HepG2 (cell line): ENCODE data around the gene RABGGTA. TPM values are rescaled to one million over a fixed set of nuclear protein-coding genes. Genes with fewer than 3 reads are reported as not detected.
A peak's percentile ranks its signal among the peaks of the same experiment; 100 is the strongest.

Source experiments
- FOSL2 ChIP-seq: sonication (generic); formaldehyde crosslinking; IDR thresholded peaks from 2 replicates; pipeline ENCODE4 v1.4.0; 2020; ENCODE audit warnings: missing genetic modification reagents
- HDAC6 ChIP-seq: fragments of 200-600 bp; sonication (generic); IDR thresholded peaks from 2 replicates; pipeline ENCODE4 v1.7.0; 2017; ENCODE audit warnings: mild to moderate bottlenecking, antibody characterized with exemption, low read length, low read depth
- HMGA1 ChIP-seq: sonication (generic); formaldehyde crosslinking; conservative IDR thresholded peaks from 2 replicates; pipeline ENCODE4 v1.4.0; 2020; ENCODE audit warnings: missing genetic modification reagents
- IKZF1 ChIP-seq: fragments of 450-650 bp; IDR thresholded peaks from 2 replicates; pipeline ENCODE4 v1.7.1; 2016
- IRX3 ChIP-seq: sonication (generic); formaldehyde crosslinking; IDR thresholded peaks from 2 replicates; pipeline ENCODE4 v1.8.1; 2023; ENCODE audit warnings: mild to moderate bottlenecking, low read depth, missing genetic modification reagents, borderline replicate concordance
- MED13 ChIP-seq: sonication (generic); formaldehyde crosslinking; IDR thresholded peaks from 2 replicates; pipeline ENCODE4 v1.5.0; 2020; ENCODE audit warnings: missing genetic modification reagents
- MEIS2 ChIP-seq: sonication (generic); formaldehyde crosslinking; IDR thresholded peaks from 2 replicates; pipeline ENCODE4 v1.9.0; 2021; ENCODE audit warnings: mild to moderate bottlenecking, missing genetic modification reagents
- MTA1 ChIP-seq: sonication (generic); formaldehyde crosslinking; IDR thresholded peaks from 2 replicates; pipeline ENCODE4 v1.4.0; 2020; ENCODE audit warnings: missing genetic modification reagents, mild to moderate bottlenecking, borderline replicate concordance
- PCBP1 ChIP-seq: fragments of 200-400 bp; formaldehyde crosslinking; IDR thresholded peaks from 2 replicates; pipeline ENCODE4 v1.6.1; 2017; ENCODE audit warnings: mild to moderate bottlenecking, low read depth, low read length, borderline replicate concordance
- RFX5 ChIP-seq: IDR thresholded peaks from 2 replicates; pipeline ENCODE4 v1.6.1; 2011; ENCODE audit warnings: low read depth, low read length, improper control_type of control experiment
- SOX5 ChIP-seq: IDR thresholded peaks from 2 replicates; pipeline ENCODE4 v1.6.1; 2016; ENCODE audit warnings: borderline replicate concordance
- TOE1 ChIP-seq: sonication (generic); formaldehyde crosslinking; IDR thresholded peaks from 2 replicates; pipeline ENCODE4 v1.4.0; 2020; ENCODE audit warnings: mild to moderate bottlenecking, missing genetic modification reagents
- ZBTB21 ChIP-seq: sonication (generic); formaldehyde crosslinking; IDR thresholded peaks from 2 replicates; pipeline ENCODE4 v1.4.0; 2020; ENCODE audit warnings: missing genetic modification reagents
- ZKSCAN8 ChIP-seq: IDR thresholded peaks from 2 replicates; pipeline ENCODE4 v1.6.1; 2016; ENCODE audit warnings: borderline replicate concordance, missing genetic modification reagents, missing compliant biosample characterization
- ZNF124 ChIP-seq: sonication (generic); formaldehyde crosslinking; IDR thresholded peaks from 2 replicates; pipeline ENCODE4 v1.4.0; 2020; ENCODE audit warnings: missing genetic modification reagents
- ZNF446 ChIP-seq: sonication (generic); formaldehyde crosslinking; IDR thresholded peaks from 2 replicates; pipeline ENCODE4 v1.5.0; 2020; ENCODE audit warnings: mild to moderate bottlenecking, missing genetic modification reagents
- ZNF543 ChIP-seq: sonication (generic); formaldehyde crosslinking; IDR thresholded peaks from 2 replicates; pipeline ENCODE4 v1.4.0; 2020; ENCODE audit warnings: mild to moderate bottlenecking, missing genetic modification reagents
- ZNF644 ChIP-seq: IDR thresholded peaks from 2 replicates; pipeline ENCODE4 v1.6.1; 2016; ENCODE audit warnings: low read depth
- ZNF746 ChIP-seq: sonication (generic); formaldehyde crosslinking; IDR thresholded peaks from 2 replicates; pipeline ENCODE4 v1.8.0; 2022; ENCODE audit warnings: mild to moderate bottlenecking, missing genetic modification reagents
- ZNF772 ChIP-seq: sonication (generic); formaldehyde crosslinking; IDR thresholded peaks from 2 replicates; pipeline ENCODE4 v1.5.0; 2020; ENCODE audit warnings: mild to moderate bottlenecking, missing genetic modification reagents
- ZNF790 ChIP-seq: sonication (generic); formaldehyde crosslinking; IDR thresholded peaks from 2 replicates; pipeline ENCODE4 v1.8.0; 2022; ENCODE audit warnings: missing genetic modification reagents, mild to moderate bottlenecking, borderline replicate concordance
- ZSCAN20 ChIP-seq: sonication (generic); formaldehyde crosslinking; IDR thresholded peaks from 2 replicates; pipeline ENCODE4 v1.4.0; 2020; ENCODE audit warnings: missing genetic modification reagents, mild to moderate bottlenecking, borderline replicate concordance
- polyA plus RNA-seq, 8 experiments: library from polyadenylated mRNA; depleted of rRNA in 3 of 8; stranded (reverse) in 7 of 8; unstranded in 1 of 8; fragments of >200 nt; fragmentation: Illumina TruSeq in 4 of 8; extraction: Trizol in 4 of 8; gene quantifications; 2 replicates each; pipeline versions ENCODE4 v1.2.1 to v1.2.3, GENCODE V29; 2011 to 2016; ENCODE audit warnings: low read depth in 4 of 8, missing spikeins in 1 of 8, mixed read lengths in 1 of 8; ENCODE audit not compliant: insufficient read depth in 1 of 8
- total RNA-seq, 5 experiments: library from RNA; depleted of rRNA; stranded (reverse); fragments of >200 nt; fragmentation: Illumina TruSeq; extraction: Trizol; gene quantifications; 2 replicates each; pipeline ENCODE4 v1.2.3, GENCODE V29; 2016; ENCODE audit warnings: low read depth in 1 of 5
- TF ChIP-seq, protein P1 (sequence below): sonication (generic); formaldehyde crosslinking; IDR thresholded peaks from 2 replicates; pipeline ENCODE4 v1.5.0; 2020; ENCODE audit warnings: mild to moderate bottlenecking, missing genetic modification reagents, moderate library complexity
- TF ChIP-seq, protein P2 (sequence below): sonication (generic); formaldehyde crosslinking; IDR thresholded peaks from 2 replicates; pipeline ENCODE4 v1.4.0; 2020; ENCODE audit warnings: missing genetic modification reagents
- TF ChIP-seq, protein P3 (sequence below): sonication (generic); formaldehyde crosslinking; IDR thresholded peaks from 2 replicates; pipeline ENCODE4 v1.4.0; 2020; ENCODE audit warnings: missing genetic modification reagents

The RABGGTA gene
- total and polyA plus RNA-seq, 2 of the 13 experiments (the other 11 are each of a cell fraction or from before 2014, with no cell fraction given) = 57.9 to 90.8 TPM

DNA sequence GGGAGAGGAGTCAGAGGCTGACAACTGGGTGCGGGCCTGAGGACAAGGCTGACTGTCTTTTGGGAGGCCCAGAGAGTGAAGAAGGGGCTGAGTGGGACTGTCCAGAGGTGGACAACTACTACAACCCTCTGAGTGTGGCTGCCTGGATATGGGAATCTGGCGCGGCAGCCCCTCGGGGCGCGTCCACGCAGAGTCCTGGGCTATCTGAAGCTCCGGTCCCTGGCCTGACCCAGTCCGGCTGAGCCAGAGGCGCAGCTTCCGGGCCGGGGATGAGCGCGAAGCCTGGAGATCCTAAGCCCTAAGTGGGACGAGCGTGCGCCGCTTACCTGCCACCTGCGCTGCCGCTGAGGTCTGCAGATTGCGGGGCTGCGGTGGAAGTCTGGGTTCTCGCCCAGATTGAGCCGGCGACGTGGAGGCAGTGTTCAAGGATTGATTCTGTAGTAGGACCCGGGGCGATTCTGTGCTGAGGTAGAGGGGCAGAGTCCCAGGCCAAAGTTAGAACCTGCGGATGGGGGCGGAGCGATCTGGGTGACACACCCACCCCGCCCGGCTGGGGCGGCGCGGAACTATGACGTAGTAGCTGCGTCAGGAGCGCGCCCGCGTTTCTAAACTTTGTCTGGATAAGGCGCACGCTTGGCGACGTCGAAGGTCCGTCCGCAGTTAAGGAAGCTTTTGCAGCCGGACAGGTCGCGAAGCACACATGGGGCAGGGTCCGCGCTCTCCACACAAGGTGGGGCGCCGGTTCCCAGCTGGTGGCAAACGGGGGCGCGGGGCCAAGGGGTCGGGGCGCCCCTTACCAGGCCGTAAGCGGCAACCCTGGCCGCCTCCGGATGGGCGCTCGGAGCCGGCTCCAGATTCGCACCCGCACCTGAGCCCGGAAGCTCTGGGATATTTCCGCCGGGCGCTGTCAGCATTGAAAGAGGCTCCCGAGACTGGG, 28.1 kb upstream of the RABGGTA start, which contains the start of the genes DHRS1 and NOP9 (continued):
- TF ChIP-seq, protein P1, sequence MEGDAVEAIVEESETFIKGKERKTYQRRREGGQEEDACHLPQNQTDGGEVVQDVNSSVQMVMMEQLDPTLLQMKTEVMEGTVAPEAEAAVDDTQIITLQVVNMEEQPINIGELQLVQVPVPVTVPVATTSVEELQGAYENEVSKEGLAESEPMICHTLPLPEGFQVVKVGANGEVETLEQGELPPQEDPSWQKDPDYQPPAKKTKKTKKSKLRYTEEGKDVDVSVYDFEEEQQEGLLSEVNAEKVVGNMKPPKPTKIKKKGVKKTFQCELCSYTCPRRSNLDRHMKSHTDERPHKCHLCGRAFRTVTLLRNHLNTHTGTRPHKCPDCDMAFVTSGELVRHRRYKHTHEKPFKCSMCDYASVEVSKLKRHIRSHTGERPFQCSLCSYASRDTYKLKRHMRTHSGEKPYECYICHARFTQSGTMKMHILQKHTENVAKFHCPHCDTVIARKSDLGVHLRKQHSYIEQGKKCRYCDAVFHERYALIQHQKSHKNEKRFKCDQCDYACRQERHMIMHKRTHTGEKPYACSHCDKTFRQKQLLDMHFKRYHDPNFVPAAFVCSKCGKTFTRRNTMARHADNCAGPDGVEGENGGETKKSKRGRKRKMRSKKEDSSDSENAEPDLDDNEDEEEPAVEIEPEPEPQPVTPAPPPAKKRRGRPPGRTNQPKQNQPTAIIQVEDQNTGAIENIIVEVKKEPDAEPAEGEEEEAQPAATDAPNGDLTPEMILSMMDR (CRISPR knock-in tag) = peak; percentile 53
- 0 out of 2 replicates have a peak, but pooled peaks have one; percentile 2 for TF ChIP-seq ZNF644 (CRISPR knock-in tag)
- peak; percentile 68; the same call in 1 of the 2 replicates for TF ChIP-seq TOE1 (CRISPR knock-in tag)
- TF ChIP-seq IRX3 (CRISPR knock-in tag) = peak; percentile 46; the same call in 1 of the 2 replicates
- peak; percentile 93; the same call in 1 of the 2 replicates for TF ChIP-seq ZNF446 (CRISPR knock-in tag)
- no peak for TF ChIP-seq IKZF1
- TF ChIP-seq ZNF124 = peak; percentile 90
- TF ChIP-seq, protein P2, sequence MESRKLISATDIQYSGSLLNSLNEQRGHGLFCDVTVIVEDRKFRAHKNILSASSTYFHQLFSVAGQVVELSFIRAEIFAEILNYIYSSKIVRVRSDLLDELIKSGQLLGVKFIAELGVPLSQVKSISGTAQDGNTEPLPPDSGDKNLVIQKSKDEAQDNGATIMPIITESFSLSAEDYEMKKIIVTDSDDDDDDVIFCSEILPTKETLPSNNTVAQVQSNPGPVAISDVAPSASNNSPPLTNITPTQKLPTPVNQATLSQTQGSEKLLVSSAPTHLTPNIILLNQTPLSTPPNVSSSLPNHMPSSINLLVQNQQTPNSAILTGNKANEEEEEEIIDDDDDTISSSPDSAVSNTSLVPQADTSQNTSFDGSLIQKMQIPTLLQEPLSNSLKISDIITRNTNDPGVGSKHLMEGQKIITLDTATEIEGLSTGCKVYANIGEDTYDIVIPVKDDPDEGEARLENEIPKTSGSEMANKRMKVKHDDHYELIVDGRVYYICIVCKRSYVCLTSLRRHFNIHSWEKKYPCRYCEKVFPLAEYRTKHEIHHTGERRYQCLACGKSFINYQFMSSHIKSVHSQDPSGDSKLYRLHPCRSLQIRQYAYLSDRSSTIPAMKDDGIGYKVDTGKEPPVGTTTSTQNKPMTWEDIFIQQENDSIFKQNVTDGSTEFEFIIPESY (CRISPR knock-in tag) = peak; percentile 64; the same call in 1 of the 2 replicates
- TF ChIP-seq FOSL2 (CRISPR knock-in tag) = peak; percentile 88
- TF ChIP-seq RFX5 = peak; percentile 79
- peak; percentile 95 for TF ChIP-seq ZNF543 (CRISPR knock-in tag)
- TF ChIP-seq ZSCAN20 (CRISPR knock-in tag) = peak; percentile 79; the same call in 1 of the 2 replicates
- peak; percentile 72 for TF ChIP-seq SOX5 (CRISPR knock-in tag)
- TF ChIP-seq MED13 = peak; percentile 60; the same call in 1 of the 2 replicates
- peak; percentile 97 for TF ChIP-seq MTA1 (CRISPR knock-in tag)
- TF ChIP-seq HDAC6 = 0 out of 2 replicates have a peak, but pooled peaks have one; percentile 73
- no peak; the same call in 1 of the 2 replicates for TF ChIP-seq ZKSCAN8 (CRISPR knock-in tag)
- TF ChIP-seq, protein P3, sequence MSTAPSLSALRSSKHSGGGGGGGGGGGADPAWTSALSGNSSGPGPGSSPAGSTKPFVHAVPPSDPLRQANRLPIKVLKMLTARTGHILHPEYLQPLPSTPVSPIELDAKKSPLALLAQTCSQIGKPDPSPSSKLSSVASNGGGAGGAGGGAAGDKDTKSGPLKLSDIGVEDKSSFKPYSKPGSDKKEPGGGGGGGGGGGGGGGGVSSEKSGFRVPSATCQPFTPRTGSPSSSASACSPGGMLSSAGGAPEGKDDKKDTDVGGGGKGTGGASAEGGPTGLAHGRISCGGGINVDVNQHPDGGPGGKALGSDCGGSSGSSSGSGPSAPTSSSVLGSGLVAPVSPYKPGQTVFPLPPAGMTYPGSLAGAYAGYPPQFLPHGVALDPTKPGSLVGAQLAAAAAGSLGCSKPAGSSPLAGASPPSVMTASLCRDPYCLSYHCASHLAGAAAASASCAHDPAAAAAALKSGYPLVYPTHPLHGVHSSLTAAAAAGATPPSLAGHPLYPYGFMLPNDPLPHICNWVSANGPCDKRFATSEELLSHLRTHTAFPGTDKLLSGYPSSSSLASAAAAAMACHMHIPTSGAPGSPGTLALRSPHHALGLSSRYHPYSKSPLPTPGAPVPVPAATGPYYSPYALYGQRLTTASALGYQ (CRISPR knock-in tag) = peak; percentile 95
- TF ChIP-seq MEIS2 (CRISPR knock-in tag) = peak; percentile 92
- TF ChIP-seq ZNF746 (CRISPR knock-in tag) = no peak
- peak; percentile 62; the same call in 1 of the 2 replicates for TF ChIP-seq ZNF790
- TF ChIP-seq HMGA1 (CRISPR knock-in tag) = no peak
- peak; percentile 82; the same call in 1 of the 2 replicates for TF ChIP-seq PCBP1
- peak; percentile 96 for TF ChIP-seq ZNF772 (CRISPR knock-in tag)
- peak; percentile 93 for TF ChIP-seq ZBTB21 (CRISPR knock-in tag)
